RWPE2 (cell line): Measurements from ENCODE around the gene FRMD5.
"Not testable (repeated sequence)": the region's sequence is repeated elsewhere in the genome, so short reads cannot be mapped to it uniquely, and the experiment has no call there.

ENCODE experiments used
- ATAC-seq: fragments of 200-7000 bp; cut with Tn5 transposase; 3 replicates; pipeline ENCODE4 v1.9.1; 2021; ENCODE audit warnings: low read depth
- DNase-seq: peaks from one replicate; pipeline ENCODE4 v3.0.0-alpha.2; 2020; ENCODE audit warnings: low spot score
- H3K27ac ChIP-seq: fragments of 450-650 bp; 2 replicates; pipeline ENCODE4 v1.5.1; 2017; ENCODE audit warnings: mild to moderate bottlenecking; ENCODE audit not compliant: poor library complexity, severe bottlenecking
- H3K27me3 ChIP-seq: fragments of 250-450 bp; sonication (Bioruptor Pico); 2 replicates; pipeline ENCODE4 v1.5.1; 2021; ENCODE audit warnings: mild to moderate bottlenecking, moderate library complexity; ENCODE audit not compliant: insufficient read depth, poor library complexity, severe bottlenecking
- H3K36me3 ChIP-seq: fragments of 250-450 bp; sonication (Bioruptor Pico); 2 replicates; pipeline ENCODE4 v1.5.1; 2020; ENCODE audit warnings: low read depth, mild to moderate bottlenecking, moderate library complexity
- H3K4me1 ChIP-seq: fragments of 250-450 bp; sonication (Bioruptor Pico); 2 replicates; pipeline ENCODE4 v1.5.1; 2021; ENCODE audit warnings: mild to moderate bottlenecking, moderate library complexity; ENCODE audit not compliant: insufficient read depth, poor library complexity, severe bottlenecking
- H3K4me3 ChIP-seq: fragments of 250-450 bp; sonication (Bioruptor Pico); 2 replicates; pipeline ENCODE4 v1.5.1; 2021; ENCODE audit warnings: mild to moderate bottlenecking, moderate library complexity; ENCODE audit not compliant: severe bottlenecking
- H3K9me3 ChIP-seq: fragments of 250-450 bp; sonication (Bioruptor Pico); 2 replicates; pipeline ENCODE4 v1.5.1; 2021; ENCODE audit warnings: mild to moderate bottlenecking, moderate library complexity; ENCODE audit not compliant: severe bottlenecking
- TF ChIP-seq, protein P1 (sequence below): fragments of 450-650 bp; IDR thresholded peaks from one replicate; pipeline ENCODE4 v1.5.1; 2017; ENCODE audit warnings: mild to moderate bottlenecking, moderate library complexity; ENCODE audit not compliant: poor library complexity, severe bottlenecking

Gene FRMD5

GRCh38 chr15:44227584-44227983 is 32.5 kb upstream of the FRMD5 start:
- DNase-seq (no peak), ATAC-seq (0 out of 3 replicates have a peak, but pooled peaks have one; percentile 27)
- H3K4me3 ChIP-seq, result no peak overlapping the region
- H3K4me1 ChIP-seq, result peaks cover 3% of the 10 kb centered on the region
- H3K27me3 ChIP-seq, result no peaks in the 10 kb centered on the region
- TF ChIP-seq, protein P1, sequence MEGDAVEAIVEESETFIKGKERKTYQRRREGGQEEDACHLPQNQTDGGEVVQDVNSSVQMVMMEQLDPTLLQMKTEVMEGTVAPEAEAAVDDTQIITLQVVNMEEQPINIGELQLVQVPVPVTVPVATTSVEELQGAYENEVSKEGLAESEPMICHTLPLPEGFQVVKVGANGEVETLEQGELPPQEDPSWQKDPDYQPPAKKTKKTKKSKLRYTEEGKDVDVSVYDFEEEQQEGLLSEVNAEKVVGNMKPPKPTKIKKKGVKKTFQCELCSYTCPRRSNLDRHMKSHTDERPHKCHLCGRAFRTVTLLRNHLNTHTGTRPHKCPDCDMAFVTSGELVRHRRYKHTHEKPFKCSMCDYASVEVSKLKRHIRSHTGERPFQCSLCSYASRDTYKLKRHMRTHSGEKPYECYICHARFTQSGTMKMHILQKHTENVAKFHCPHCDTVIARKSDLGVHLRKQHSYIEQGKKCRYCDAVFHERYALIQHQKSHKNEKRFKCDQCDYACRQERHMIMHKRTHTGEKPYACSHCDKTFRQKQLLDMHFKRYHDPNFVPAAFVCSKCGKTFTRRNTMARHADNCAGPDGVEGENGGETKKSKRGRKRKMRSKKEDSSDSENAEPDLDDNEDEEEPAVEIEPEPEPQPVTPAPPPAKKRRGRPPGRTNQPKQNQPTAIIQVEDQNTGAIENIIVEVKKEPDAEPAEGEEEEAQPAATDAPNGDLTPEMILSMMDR, result no peak
- H3K9me3 ChIP-seq, result no peaks in the 10 kb centered on the region
- no peak overlapping the region for H3K27ac ChIP-seq
- H3K36me3 ChIP-seq, result no peaks in the 10 kb centered on the region

- ATAC-seq, H3K9me3 ChIP-seq, H3K4me1 ChIP-seq, H3K27ac ChIP-seq, H3K36me3 ChIP-seq, H3K27me3 ChIP-seq, H3K4me3 ChIP-seq, DNase-seq: not testable (repeated sequence)
Measured at GRCh38 chr15:44227001-44227400, 31.9 kb upstream of the FRMD5 start.

DNA sequence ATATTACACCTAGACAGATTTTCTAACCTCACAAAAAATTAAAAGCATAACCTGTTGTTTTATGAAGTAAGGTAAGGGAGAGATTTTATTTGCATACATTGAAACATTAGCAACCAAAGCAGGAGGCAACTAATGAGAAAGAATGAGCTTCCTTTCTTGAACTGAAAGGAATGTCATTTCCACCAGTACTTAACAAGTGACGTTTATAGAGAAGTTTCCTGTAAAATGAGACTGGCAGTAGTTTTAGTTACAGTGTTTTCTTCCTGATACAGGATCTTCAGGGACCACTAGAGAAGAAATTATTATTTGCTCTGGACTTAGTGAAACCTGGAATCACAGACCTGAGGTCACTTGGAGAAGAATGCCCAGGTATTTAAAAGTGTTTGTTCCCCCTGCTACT is 27.4 kb upstream of the FRMD5 start:
- no peak overlapping the region for H3K4me3 ChIP-seq
- no peaks in the 10 kb centered on the region for H3K4me1 ChIP-seq
- TF ChIP-seq, protein P1, result no peak
- H3K36me3 ChIP-seq, result no peaks in the 10 kb centered on the region
- H3K27ac ChIP-seq, result no peak overlapping the region
- H3K9me3 ChIP-seq, result no peaks in the 10 kb centered on the region
- no peak for ATAC-seq
- no peaks in the 10 kb centered on the region for H3K27me3 ChIP-seq
- no peak for DNase-seq

- no peak for DNase-seq
- H3K27ac ChIP-seq, result no peak overlapping the region
- no peaks in the 10 kb centered on the region for H3K9me3 ChIP-seq
- no peak for ATAC-seq
- H3K27me3 ChIP-seq, result no peaks in the 10 kb centered on the region
- TF ChIP-seq, protein P1, result no peak
- no peaks in the 10 kb centered on the region for H3K36me3 ChIP-seq
- H3K4me1 ChIP-seq, result peaks cover 14% of the 10 kb centered on the region
- H3K4me3 ChIP-seq, result no peak overlapping the region
Measured at GRCh38 chr15:44219073-44219472, 24.0 kb upstream of the FRMD5 start.

- TF ChIP-seq, protein P1, result no peak
- Histone ChIP-seq H3K9me3 (no peaks in the 10 kb centered on the region), H3K4me3 (no peak overlapping the region), H3K27me3 (no peaks in the 10 kb centered on the region), H3K36me3 (no peaks in the 10 kb centered on the region), H3K4me1 (peaks cover 14% of the 10 kb centered on the region), H3K27ac (peak overlapping the region; percentile 83)
- ATAC-seq (no peak), DNase-seq (no peak)
Measured at GRCh38 chr15:44216958-44217357, 21.9 kb upstream of the FRMD5 start.
